Activated CD8-positive, alpha-beta T cell treated with anti-CD3 and anti-CD28 coated beads, Interleukin-2, amount 10 ng/mL, durations not matched to agents 7 days and 5 days (primary cell): ENCODE results near the gene KRTCAP3. TPM values are rescaled to one million over a fixed set of nuclear protein-coding genes. Genes with fewer than 3 reads are reported as not detected.
"Not testable (repeated sequence)": the region's sequence is repeated elsewhere in the genome, so short reads cannot be mapped to it uniquely, and the experiment has no call there.

Source experiments
- ATAC-seq: fragments of 150-1000 bp; cut with Tn5 transposase; one replicate; pipeline ENCODE4 v1.10.0; 2021; ENCODE audit warnings: moderate library complexity
- CTCF ChIA-PET: fragments of 350-600 bp; sonication (Branson Sonifier 250); formaldehyde crosslinking; loops from one replicate; lab custom pipeline; 2021; ENCODE audit warnings: antibody characterized with exemption; lab: Charles Lee
- POLR2A ChIA-PET: fragments of 350-600 bp; sonication (Branson Sonifier 250); formaldehyde crosslinking; loops from one replicate; lab custom pipeline; 2021; ENCODE audit warnings: antibody characterized with exemption; lab: Charles Lee
- DNase-seq: peaks from one replicate; pipeline ENCODE4 v3.0.0-alpha.2; 2020
- H3K27ac Mint-ChIP-seq: one replicate; pipeline ENCODE4 v1.8.0; 2021; ENCODE audit warnings: mild to moderate bottlenecking, mixed read lengths
- H3K27me3 Mint-ChIP-seq: one replicate; pipeline ENCODE4 v1.8.0; 2021; ENCODE audit warnings: low read depth, mixed read lengths
- H3K36me3 Mint-ChIP-seq: one replicate; pipeline ENCODE4 v1.8.0; 2021; ENCODE audit warnings: low read depth, mixed read lengths
- H3K4me1 Mint-ChIP-seq: one replicate; pipeline ENCODE4 v1.8.0; 2021; ENCODE audit warnings: low read depth, mixed read lengths
- H3K4me3 Mint-ChIP-seq: one replicate; pipeline ENCODE4 v1.8.0; 2021; ENCODE audit warnings: mild to moderate bottlenecking, mixed read lengths
- H3K9me3 Mint-ChIP-seq: one replicate; pipeline ENCODE4 v1.8.0; 2022; ENCODE audit warnings: mixed read lengths; ENCODE audit not compliant: insufficient read depth
- total RNA-seq, 2 experiments: library from RNA; stranded (reverse); gene quantifications; one replicate each; pipeline ENCODE4 v1.2.3, GENCODE V29; 2021

KRTCAP3 gene
- total RNA-seq, 2 experiments from 2014 or later, result 5.6 to 6.6 TPM

- CTCF ChIA-PET, result interaction anchor here (1.1 to 2.2 kb wide), 2 partner anchors 9 to 118 kb away, joined by 5 to 9 read pairs; no protein-coding TSS in a partner anchor
- H3K27me3 Mint-ChIP-seq, result peaks cover 6% of the 10 kb centered on the region
- no peak overlapping the region for H3K4me3 Mint-ChIP-seq
- H3K4me1 Mint-ChIP-seq, result no peaks in the 10 kb centered on the region
- ATAC-seq (no peak), DNase-seq (no peak)
- H3K9me3 Mint-ChIP-seq, result no peaks in the 10 kb centered on the region
- H3K27ac Mint-ChIP-seq, result no peak overlapping the region
- POLR2A ChIA-PET, result no interaction called here
- H3K36me3 Mint-ChIP-seq, result no peaks in the 10 kb centered on the region
Measured at GRCh38 chr2:27420996-27421395, 21.2 kb upstream of the KRTCAP3 start.

- ATAC-seq (no peak), DNase-seq (no peak)
- H3K27ac Mint-ChIP-seq, result no peak overlapping the region
- ChIA-PET POLR2A (no interaction called here), CTCF (interaction anchor here (1.1 to 2.2 kb wide), 2 partner anchors 8 to 119 kb away, joined by 5 to 9 read pairs; no protein-coding TSS in a partner anchor)
- no peak overlapping the region for H3K4me3 Mint-ChIP-seq
- H3K36me3 Mint-ChIP-seq, result no peaks in the 10 kb centered on the region
- peaks cover 6% of the 10 kb centered on the region for H3K27me3 Mint-ChIP-seq
- H3K4me1 Mint-ChIP-seq, result no peaks in the 10 kb centered on the region
- no peaks in the 10 kb centered on the region for H3K9me3 Mint-ChIP-seq
Measured at GRCh38 chr2:27421660-27422250, 20.4 kb upstream of the KRTCAP3 start.

GRCh38 chr2:27422958-27423357 is 19.2 kb upstream of the KRTCAP3 start:
- no peak for DNase-seq
- POLR2A ChIA-PET, result interaction anchor here (1.2 kb wide), 1 partner anchor 14 kb away, joined by 6 read pairs; the partner anchor contains the start of gene PPM1G

GRCh38 chr2:27425039-27425438 is 17.1 kb upstream of the KRTCAP3 start:
- H3K4me1 Mint-ChIP-seq, result peaks cover 15% of the 10 kb centered on the region
- H3K36me3 Mint-ChIP-seq, H3K9me3 Mint-ChIP-seq, ATAC-seq, H3K4me3 Mint-ChIP-seq, H3K27ac Mint-ChIP-seq, H3K27me3 Mint-ChIP-seq, DNase-seq, POLR2A ChIA-PET: not testable (repeated sequence)
- CTCF ChIA-PET, result interaction anchor here (1.1 kb wide), 1 partner anchor 11 kb away, joined by 3 read pairs; no protein-coding TSS in a partner anchor

More at GRCh38 chr2:27422958-27423357, 19.2 kb upstream of the KRTCAP3 start:
- ATAC-seq, result no peak
- Mint-ChIP-seq H3K4me3 (no peak overlapping the region), H3K36me3 (no peaks in the 10 kb centered on the region), H3K27ac (no peak overlapping the region), H3K9me3 (no peaks in the 10 kb centered on the region), H3K4me1 (peaks cover 6% of the 10 kb centered on the region), H3K27me3 (peaks cover 6% of the 10 kb centered on the region)
- CTCF ChIA-PET, result no interaction called here

GRCh38 chr2:27427863-27428212 is 14.3 kb upstream of the KRTCAP3 start:
- peak overlapping the region; percentile 98 for H3K27ac Mint-ChIP-seq
- ChIA-PET POLR2A (interaction anchor here (1.0 to 4.4 kb wide), 6 partner anchors 8 to 56 kb away, joined by 3 to 41 read pairs (median 5); partner anchors contain the start of genes PPM1G and ZNF513), CTCF (interaction anchor here (0.9 to 4.3 kb wide), 3 partner anchors 18 to 201 kb away, joined by 3 to 38 read pairs (median 4); partner anchors contain the start of genes CCDC121, GPN1 and PPM1G)
- no peaks in the 10 kb centered on the region for H3K9me3 Mint-ChIP-seq
- no peak for ATAC-seq
- peak overlapping the region; percentile 95 for H3K4me3 Mint-ChIP-seq
- DNase-seq, result no peak
- peaks cover 31% of the 10 kb centered on the region for H3K4me1 Mint-ChIP-seq
- H3K27me3 Mint-ChIP-seq, result no peaks in the 10 kb centered on the region
- H3K36me3 Mint-ChIP-seq, result peaks cover 6% of the 10 kb centered on the region

- H3K27me3 Mint-ChIP-seq, result no peaks in the 10 kb centered on the region
- peaks cover 31% of the 10 kb centered on the region for H3K4me1 Mint-ChIP-seq
- POLR2A ChIA-PET, result interaction anchor here (0.9 to 4.4 kb wide), 10 partner anchors 9 to 241 kb away, joined by 3 to 41 read pairs (median 4); partner anchors contain the start of genes MPV17, PPM1G, ZNF512 and ZNF513
- peak; percentile 92 for ATAC-seq
- peak; percentile 93 for DNase-seq
- peak within 1 kb of the TSS; percentile 99 for H3K4me3 Mint-ChIP-seq
- CTCF ChIA-PET, result interaction anchor here (0.9 to 4.6 kb wide), 7 partner anchors 19 to 255 kb away, joined by 3 to 38 read pairs (median 5); partner anchors contain the start of genes CCDC121, EIF2B4, GPN1 and PPM1G
- no peaks in the 10 kb centered on the region for H3K9me3 Mint-ChIP-seq
- peaks cover 11% of the 10 kb centered on the region for H3K36me3 Mint-ChIP-seq
- H3K27ac Mint-ChIP-seq, result peak within 1 kb of the TSS; percentile 98
Measured at GRCh38 chr2:27428213-27428977, 13.8 kb upstream of the KRTCAP3 start, which contains the start of gene NRBP1. Gene NRBP1 (plus strand): TSS chr2:27428631. CDS start chr2:27433274, 4,643 bp downstream.

- H3K27me3 Mint-ChIP-seq, result no peaks in the 10 kb centered on the region
- peak; percentile 76 for ATAC-seq
- CTCF ChIA-PET, result interaction anchor here (0.6 to 4.6 kb wide), 10 partner anchors 8 to 254 kb away, joined by 3 to 38 read pairs (median 6); partner anchors contain the start of genes CCDC121, EIF2B4, GPN1 and PPM1G
- peak overlapping the region; percentile 89 for H3K27ac Mint-ChIP-seq
- H3K36me3 Mint-ChIP-seq, result peaks cover 18% of the 10 kb centered on the region
- H3K9me3 Mint-ChIP-seq, result no peaks in the 10 kb centered on the region
- POLR2A ChIA-PET, result interaction anchor here (0.8 to 4.4 kb wide), 11 partner anchors 10 to 240 kb away, joined by 3 to 41 read pairs (median 5); partner anchors contain the start of genes MPV17, PPM1G, ZNF512 and ZNF513
- peaks cover 31% of the 10 kb centered on the region for H3K4me1 Mint-ChIP-seq
- H3K4me3 Mint-ChIP-seq, result peak overlapping the region; percentile 99
- DNase-seq, result peak; percentile 80
Measured at GRCh38 chr2:27428978-27429541, 13.1 kb upstream of the KRTCAP3 start.

- ChIA-PET CTCF (interaction anchor here (1.1 to 4.6 kb wide), 7 partner anchors 22 to 252 kb away, joined by 4 to 38 read pairs (median 6); partner anchors contain the start of genes EIF2B4 and PPM1G), POLR2A (interaction anchor here (0.5 to 4.4 kb wide), 6 partner anchors 11 to 197 kb away, joined by 3 to 41 read pairs (median 3); partner anchors contain the start of genes CCDC121, EIF2B4, GPN1 and PPM1G)
- DNase-seq (peak; percentile 46), ATAC-seq (no peak)
- Mint-ChIP-seq H3K4me3 (peak overlapping the region; percentile 29), H3K9me3 (no peaks in the 10 kb centered on the region), H3K27ac (peak overlapping the region; percentile 84), H3K36me3 (peaks cover 41% of the 10 kb centered on the region), H3K4me1 (peaks cover 31% of the 10 kb centered on the region), H3K27me3 (no peaks in the 10 kb centered on the region)
Measured at GRCh38 chr2:27431395-27431794, 10.8 kb upstream of the KRTCAP3 start.

- peaks cover 10% of the 10 kb centered on the region for H3K4me1 Mint-ChIP-seq
- no peak for ATAC-seq
- peak overlapping the region; percentile 27 for H3K27ac Mint-ChIP-seq
- ChIA-PET POLR2A (interaction anchor here (0.8 kb wide), 1 partner anchor 13 kb away, joined by 3 read pairs; no protein-coding TSS in a partner anchor), CTCF (no interaction called here)
- no peak overlapping the region for H3K4me3 Mint-ChIP-seq
- H3K27me3 Mint-ChIP-seq, result no peaks in the 10 kb centered on the region
- no peak for DNase-seq
- H3K9me3 Mint-ChIP-seq, result no peaks in the 10 kb centered on the region
- H3K36me3 Mint-ChIP-seq, result peaks cover 69% of the 10 kb centered on the region
Measured at GRCh38 chr2:27435628-27436027, 6.6 kb upstream of the KRTCAP3 start.

GRCh38 chr2:27441226-27441926 is 805 bp upstream of the KRTCAP3 start:
- ChIA-PET CTCF (interaction anchor here (1.0 kb wide), 1 partner anchor 17 kb away, joined by 3 read pairs; no protein-coding TSS in a partner anchor), POLR2A (interaction anchor here (0.5 kb wide), 1 partner anchor 70 kb away, joined by 3 read pairs; no protein-coding TSS in a partner anchor)
- Mint-ChIP-seq H3K27me3 (no peaks in the 10 kb centered on the region), H3K27ac (no peak overlapping the region), H3K4me3 (no peak overlapping the region), H3K9me3 (no peaks in the 10 kb centered on the region), H3K36me3 (peaks cover 51% of the 10 kb centered on the region), H3K4me1 (peaks cover 9% of the 10 kb centered on the region)
- DNase-seq (no peak), ATAC-seq (no peak)
